Activated T-helper 2 cell treated with anti-CD3 and anti-CD28 coated beads, Interferon-gamma antibody, Interleukin-2, Interleukin-4, amounts not matched to agents 10 μg/mL and 5 μg/mL and 100 μg/mL, durations not matched to agents 14 hours and 24 hours and 36 hours (primary cell): ENCODE measurements around the gene ANAPC5. TPM values are rescaled to one million over a fixed set of nuclear protein-coding genes. Genes with fewer than 3 reads are reported as not detected.
A peak's percentile ranks its signal among the peaks of the same experiment; 100 is the strongest.

Experiments
- DNase-seq: peaks from one replicate; pipeline ENCODE4 v3.0.0; 2021; ENCODE audit warnings: low spot score
- H3K27ac Mint-ChIP-seq: one replicate; pipeline ENCODE4 v1.8.0; 2021; ENCODE audit warnings: mixed read lengths
- H3K27me3 Mint-ChIP-seq: one replicate; pipeline ENCODE4 v1.8.0; 2021; ENCODE audit warnings: low read depth, mixed read lengths
- H3K36me3 Mint-ChIP-seq: one replicate; pipeline ENCODE4 v1.8.0; 2021; ENCODE audit warnings: low read depth, mixed read lengths
- H3K4me1 Mint-ChIP-seq: one replicate; pipeline ENCODE4 v1.8.0; 2021; ENCODE audit warnings: low read depth, mixed read lengths
- H3K4me3 Mint-ChIP-seq: one replicate; pipeline ENCODE4 v1.8.0; 2021; ENCODE audit warnings: low read depth, mild to moderate bottlenecking, moderate library complexity, mixed read lengths
- H3K9me3 Mint-ChIP-seq: one replicate; pipeline ENCODE4 v1.8.0; 2021; ENCODE audit warnings: mixed read lengths
- intact Hi-C: fragments of 100-400 bp; cut with micrococcal nuclease; formaldehyde crosslinking; loops from one replicate; pipeline ENCODE4 v1.15.1; 2023
- total RNA-seq: library from RNA; stranded (reverse); gene quantifications from 2 replicates; pipeline ENCODE4 v1.2.3, GENCODE V29; 2022

The ANAPC5 gene
- total RNA-seq, 1 donor from 2014 or later: 132 TPM

GRCh38 chr12:121355818-121356217 lies 3.6 kb upstream of the ANAPC5 start:
- no peak overlapping the region for H3K4me3 Mint-ChIP-seq
- intact Hi-C loops: no loop called here
- H3K36me3 Mint-ChIP-seq: peaks cover 6% of the 10 kb centered on the region
- peaks cover 9% of the 10 kb centered on the region for H3K4me1 Mint-ChIP-seq
- DNase-seq: no peak
- no peak overlapping the region for H3K27ac Mint-ChIP-seq
- peaks cover 4% of the 10 kb centered on the region for H3K27me3 Mint-ChIP-seq
- H3K9me3 Mint-ChIP-seq: no peaks in the 10 kb centered on the region

GRCh38 chr12:121352682-121353018 lies 439 bp upstream of the ANAPC5 start:
- peaks cover 4% of the 10 kb centered on the region for H3K27me3 Mint-ChIP-seq
- no peaks in the 10 kb centered on the region for H3K9me3 Mint-ChIP-seq
- intact Hi-C loops: loop anchor here (1.0 to 5.0 kb wide), 3 partner anchors 48 to 275 kb away; partner anchors contain the start of genes ORAI1 and RNF34
- DNase-seq: no peak
- H3K36me3 Mint-ChIP-seq: peaks cover 17% of the 10 kb centered on the region
- H3K4me3 Mint-ChIP-seq: peak overlapping the region; percentile 95
- peak overlapping the region; percentile 97 for H3K27ac Mint-ChIP-seq
- H3K4me1 Mint-ChIP-seq: peaks cover 18% of the 10 kb centered on the region

- Mint-ChIP-seq H3K36me3 (peaks cover 64% of the 10 kb centered on the region), H3K27ac (no peak overlapping the region), H3K9me3 (no peaks in the 10 kb centered on the region), H3K4me3 (no peak overlapping the region), H3K4me1 (peaks cover 23% of the 10 kb centered on the region), H3K27me3 (no peaks in the 10 kb centered on the region)
- DNase-seq: no peak
- intact Hi-C loops: no loop called here
Observed at GRCh38 chr12:121346747-121347146, 5.5 kb downstream of the ANAPC5 start.

GRCh38 chr12:121345151-121345815 lies 6.9 kb downstream of the ANAPC5 start:
- peak overlapping the region; percentile 4 for H3K27ac Mint-ChIP-seq
- H3K9me3 Mint-ChIP-seq: no peaks in the 10 kb centered on the region
- intact Hi-C loops: no loop called here
- no peak overlapping the region for H3K4me3 Mint-ChIP-seq
- peaks cover 71% of the 10 kb centered on the region for H3K36me3 Mint-ChIP-seq
- DNase-seq: no peak
- H3K27me3 Mint-ChIP-seq: no peaks in the 10 kb centered on the region
- H3K4me1 Mint-ChIP-seq: peaks cover 20% of the 10 kb centered on the region

GRCh38 chr12:121344506-121344905 lies 7.7 kb downstream of the ANAPC5 start:
- Mint-ChIP-seq H3K4me1 (peaks cover 20% of the 10 kb centered on the region), H3K27ac (peak overlapping the region; percentile 4), H3K27me3 (no peaks in the 10 kb centered on the region), H3K4me3 (no peak overlapping the region), H3K9me3 (no peaks in the 10 kb centered on the region), H3K36me3 (peaks cover 77% of the 10 kb centered on the region)
- intact Hi-C loops: no loop called here
- DNase-seq: no peak

GRCh38 chr12:121337416-121337815 lies 14.8 kb downstream of the ANAPC5 start:
- Mint-ChIP-seq H3K36me3 (peaks cover 71% of the 10 kb centered on the region), H3K4me1 (no peaks in the 10 kb centered on the region), H3K9me3 (no peaks in the 10 kb centered on the region), H3K27me3 (no peaks in the 10 kb centered on the region), H3K4me3 (no peak overlapping the region), H3K27ac (no peak overlapping the region)
- intact Hi-C loops: no loop called here
- DNase-seq: no peak

- H3K27me3 Mint-ChIP-seq: no peaks in the 10 kb centered on the region
- DNase-seq: no peak
- H3K4me3 Mint-ChIP-seq: no peak overlapping the region
- H3K9me3 Mint-ChIP-seq: no peaks in the 10 kb centered on the region
- H3K27ac Mint-ChIP-seq: no peak overlapping the region
- intact Hi-C loops: loop anchor here (1.0 kb wide), 1 partner anchor 109 kb away; no protein-coding TSS in a partner anchor
- peaks cover 74% of the 10 kb centered on the region for H3K36me3 Mint-ChIP-seq
- H3K4me1 Mint-ChIP-seq: no peaks in the 10 kb centered on the region
Observed at GRCh38 chr12:121334513-121335343, 17.5 kb downstream of the ANAPC5 start.

GRCh38 chr12:121333747-121334146 lies 18.5 kb downstream of the ANAPC5 start:
- Mint-ChIP-seq H3K9me3 (no peaks in the 10 kb centered on the region), H3K27ac (no peak overlapping the region), H3K27me3 (no peaks in the 10 kb centered on the region), H3K36me3 (peaks cover 77% of the 10 kb centered on the region), H3K4me1 (no peaks in the 10 kb centered on the region), H3K4me3 (no peak overlapping the region)
- intact Hi-C loops: loop anchor here (1.0 kb wide), 1 partner anchor 110 kb away; no protein-coding TSS in a partner anchor
- no peak for DNase-seq

- intact Hi-C loops: no loop called here
- H3K27ac Mint-ChIP-seq: no peak overlapping the region
- no peak for DNase-seq
- H3K4me1 Mint-ChIP-seq: no peaks in the 10 kb centered on the region
- no peaks in the 10 kb centered on the region for H3K9me3 Mint-ChIP-seq
- no peak overlapping the region for H3K4me3 Mint-ChIP-seq
- no peaks in the 10 kb centered on the region for H3K27me3 Mint-ChIP-seq
- H3K36me3 Mint-ChIP-seq: peaks cover 88% of the 10 kb centered on the region
Observed at GRCh38 chr12:121331248-121331647, 21.0 kb downstream of the ANAPC5 start.

- no peak for DNase-seq
- H3K9me3 Mint-ChIP-seq: no peaks in the 10 kb centered on the region
- H3K4me3 Mint-ChIP-seq: no peak overlapping the region
- no peaks in the 10 kb centered on the region for H3K4me1 Mint-ChIP-seq
- intact Hi-C loops: no loop called here
- peaks cover 92% of the 10 kb centered on the region for H3K36me3 Mint-ChIP-seq
- no peak overlapping the region for H3K27ac Mint-ChIP-seq
- H3K27me3 Mint-ChIP-seq: no peaks in the 10 kb centered on the region
Observed at GRCh38 chr12:121330692-121331091, 21.5 kb downstream of the ANAPC5 start.

GRCh38 chr12:121330195-121330594 lies 22.0 kb downstream of the ANAPC5 start:
- intact Hi-C loops: no loop called here
- Mint-ChIP-seq H3K4me3 (no peak overlapping the region), H3K27ac (no peak overlapping the region), H3K36me3 (peaks cover 89% of the 10 kb centered on the region), H3K9me3 (no peaks in the 10 kb centered on the region), H3K4me1 (no peaks in the 10 kb centered on the region), H3K27me3 (no peaks in the 10 kb centered on the region)
- no peak for DNase-seq

GRCh38 chr12:121328620-121329019 lies 23.6 kb downstream of the ANAPC5 start:
- H3K4me3 Mint-ChIP-seq: no peak overlapping the region
- H3K4me1 Mint-ChIP-seq: no peaks in the 10 kb centered on the region
- H3K27ac Mint-ChIP-seq: no peak overlapping the region
- H3K27me3 Mint-ChIP-seq: no peaks in the 10 kb centered on the region
- DNase-seq: no peak
- peaks cover 90% of the 10 kb centered on the region for H3K36me3 Mint-ChIP-seq
- H3K9me3 Mint-ChIP-seq: no peaks in the 10 kb centered on the region
- intact Hi-C loops: no loop called here

GRCh38 chr12:121326996-121327674 lies 25.1 kb downstream of the ANAPC5 start:
- H3K9me3 Mint-ChIP-seq: no peaks in the 10 kb centered on the region
- H3K4me3 Mint-ChIP-seq: no peak overlapping the region
- intact Hi-C loops: no loop called here
- no peak for DNase-seq
- H3K36me3 Mint-ChIP-seq: peaks cover 87% of the 10 kb centered on the region
- H3K27me3 Mint-ChIP-seq: no peaks in the 10 kb centered on the region
- no peaks in the 10 kb centered on the region for H3K4me1 Mint-ChIP-seq
- no peak overlapping the region for H3K27ac Mint-ChIP-seq
